BLaER1 (cell line): ENCODE data around the gene HYAL2.
"Not testable (repeated sequence)": the region's sequence is repeated elsewhere in the genome, so short reads cannot be mapped to it uniquely, and the experiment has no call there.

Experiments used
- H3K27ac ChIP-seq: shearing (Covaris generic); formaldehyde crosslinking; 2 replicates; pipeline ENCODE4 v1.8.1; 2022
- H3K27me3 ChIP-seq: shearing (Covaris generic); formaldehyde crosslinking; 2 replicates; pipeline ENCODE4 v1.8.1; 2022
- H3K36me3 ChIP-seq: shearing (Covaris generic); formaldehyde crosslinking; 2 replicates; pipeline ENCODE4 v1.8.1; 2022
- H3K4me1 ChIP-seq: shearing (Covaris generic); formaldehyde crosslinking; 2 replicates; pipeline ENCODE4 v1.8.1; 2022
- H3K4me2 ChIP-seq: shearing (Covaris generic); formaldehyde crosslinking; 2 replicates; pipeline ENCODE4 v1.8.1; 2022
- H3K4me3 ChIP-seq: shearing (Covaris generic); formaldehyde crosslinking; 2 replicates; pipeline ENCODE4 v1.8.1; 2022
- H3K9ac ChIP-seq: shearing (Covaris generic); formaldehyde crosslinking; 2 replicates; pipeline ENCODE4 v1.8.1; 2022
- H3K9me3 ChIP-seq: shearing (Covaris generic); formaldehyde crosslinking; 2 replicates; pipeline ENCODE4 v1.8.1; 2022
- H4K20me1 ChIP-seq: shearing (Covaris generic); formaldehyde crosslinking; 2 replicates; pipeline ENCODE4 v1.8.1; 2022
- Cebpa-rat ChIP-seq: shearing (Covaris generic); IDR thresholded peaks from 2 replicates; pipeline ENCODE4 v1.8.1; 2022

Gene HYAL2

DNA sequence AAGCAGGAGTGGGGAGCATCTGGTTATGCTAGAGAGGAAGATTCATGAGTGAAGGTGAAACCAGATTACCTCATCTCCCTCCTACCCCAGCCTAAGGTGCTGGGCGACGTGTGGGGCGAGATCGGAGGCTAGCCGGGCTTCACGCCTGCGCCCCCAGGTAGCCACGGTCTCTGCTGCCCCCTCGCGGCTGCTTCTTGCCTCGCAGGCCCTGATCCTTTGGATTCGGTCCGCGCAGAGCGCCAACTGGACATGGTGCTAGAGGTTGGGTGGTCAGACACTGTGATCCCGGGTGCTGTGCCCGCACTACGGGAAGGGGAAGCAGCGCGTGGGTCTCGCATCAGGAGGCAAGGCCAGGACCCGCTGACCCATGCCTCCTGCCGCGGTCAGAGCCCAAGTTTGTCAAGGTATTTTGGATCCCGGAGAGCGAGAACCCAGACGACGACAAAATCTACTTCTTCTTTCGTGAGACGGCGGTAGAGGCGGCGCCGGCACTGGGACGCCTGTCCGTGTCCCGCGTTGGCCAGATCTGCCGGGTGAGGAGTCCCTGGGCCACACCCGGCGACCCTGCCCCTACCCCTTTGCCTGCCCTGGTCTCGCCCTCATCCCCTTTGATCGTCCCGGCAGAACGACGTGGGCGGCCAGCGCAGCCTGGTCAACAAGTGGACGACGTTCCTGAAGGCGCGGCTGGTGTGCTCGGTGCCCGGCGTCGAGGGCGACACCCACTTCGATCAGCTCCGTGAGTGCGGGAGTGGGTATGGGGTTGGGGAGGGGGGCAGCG lies 49.4 kb downstream of the HYAL2 start:
- TF ChIP-seq Cebpa-rat, result no peak
- Histone ChIP-seq H3K9ac (no peak overlapping the region), H3K27ac (no peak overlapping the region), H3K9me3 (no peaks in the 10 kb centered on the region), H4K20me1 (peaks cover 37% of the 10 kb centered on the region), H3K4me3 (peak overlapping the region; percentile 30; the same call in 1 of the 2 replicates), H3K27me3 (peaks cover 67% of the 10 kb centered on the region), H3K4me2 (peak overlapping the region; percentile 66), H3K36me3 (no peaks in the 10 kb centered on the region), H3K4me1 (peaks cover 63% of the 10 kb centered on the region)

GRCh38 chr3:50272538-50272910 lies 50.0 kb downstream of the HYAL2 start:
- H3K27me3 ChIP-seq, result peaks cover 67% of the 10 kb centered on the region
- not testable (repeated sequence) for H3K36me3 ChIP-seq, H3K4me3 ChIP-seq, H3K9me3 ChIP-seq, H3K27ac ChIP-seq, H3K9ac ChIP-seq
- peaks cover 67% of the 10 kb centered on the region for H3K4me1 ChIP-seq
- peak overlapping the region; percentile 66 for H3K4me2 ChIP-seq
- H4K20me1 ChIP-seq, result peaks cover 35% of the 10 kb centered on the region

DNA sequence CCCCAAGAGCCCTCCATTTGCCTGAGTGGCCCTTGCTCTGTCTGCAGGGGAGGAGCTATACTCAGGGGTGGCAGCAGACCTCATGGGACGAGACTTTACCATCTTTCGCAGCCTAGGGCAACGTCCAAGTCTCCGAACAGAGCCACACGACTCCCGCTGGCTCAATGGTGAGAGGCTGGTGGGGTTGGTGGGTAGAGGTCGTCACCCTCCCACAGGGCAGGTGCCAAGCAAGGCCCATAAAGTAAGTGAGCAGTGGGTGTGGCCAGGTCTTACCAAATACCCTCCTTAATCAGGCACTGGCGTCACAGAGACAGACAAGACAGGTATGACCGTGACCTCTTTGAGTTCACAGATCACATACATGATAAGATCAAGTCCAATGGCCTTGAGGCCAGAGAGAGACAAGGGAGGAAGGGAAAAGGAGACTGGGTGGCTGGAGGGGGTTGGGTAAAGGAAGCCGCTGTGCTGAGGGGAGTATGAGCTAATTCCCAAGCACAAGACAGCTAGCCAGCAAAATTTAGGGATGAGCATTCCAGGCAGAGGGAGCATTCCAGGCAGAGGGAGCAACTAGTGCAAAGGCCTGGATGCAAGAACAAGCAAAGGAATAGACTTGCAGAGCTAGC lies 51.1 kb downstream of the HYAL2 start:
- Histone ChIP-seq H3K36me3 (no peaks in the 10 kb centered on the region), H4K20me1 (peaks cover 24% of the 10 kb centered on the region), H3K4me1 (peaks cover 69% of the 10 kb centered on the region), H3K9me3 (no peaks in the 10 kb centered on the region), H3K4me2 (no peak overlapping the region), H3K4me3 (no peak overlapping the region), H3K9ac (0 out of 2 replicates have a peak overlapping the region, but pooled peaks have one; percentile 19), H3K27ac (no peak overlapping the region), H3K27me3 (peaks cover 67% of the 10 kb centered on the region)
- no peak for TF ChIP-seq Cebpa-rat

DNA sequence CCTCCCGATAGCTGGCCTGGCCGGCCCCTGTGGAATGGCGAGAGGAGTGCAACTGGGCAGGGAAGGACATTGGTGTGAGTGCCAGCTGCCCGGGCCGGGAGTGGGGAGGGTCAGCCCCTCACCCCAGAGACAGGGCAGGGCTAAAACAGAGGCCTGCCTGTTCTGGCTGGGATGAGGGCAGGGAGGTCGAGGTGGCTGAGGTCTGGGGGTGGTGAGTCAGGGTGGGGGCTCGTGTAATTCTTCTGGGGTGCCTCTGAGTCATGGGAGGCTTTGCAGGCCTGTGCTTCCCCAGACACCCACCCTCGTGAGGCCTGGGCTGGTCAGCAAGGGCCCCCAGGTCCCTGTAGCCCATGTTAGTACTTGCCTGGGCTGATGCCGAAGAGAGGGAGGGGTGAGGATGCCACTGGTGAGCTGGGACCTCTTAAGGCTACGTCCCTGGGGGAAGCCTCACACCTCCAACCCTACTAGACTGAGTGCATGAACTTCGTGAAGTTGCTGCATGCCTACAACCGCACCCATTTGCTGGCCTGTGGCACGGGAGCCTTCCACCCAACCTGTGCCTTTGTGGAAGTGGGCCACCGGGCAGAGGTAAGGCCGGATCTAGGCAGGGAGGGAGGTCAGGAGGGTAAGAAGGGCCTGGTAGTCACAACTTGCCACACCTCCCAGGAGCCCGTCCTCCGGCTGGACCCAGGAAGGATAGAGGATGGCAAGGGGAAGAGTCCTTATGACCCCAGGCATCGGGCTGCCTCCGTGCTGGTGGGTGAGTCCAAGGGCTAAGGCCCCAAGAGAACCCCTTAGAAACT lies 51.9 kb downstream of the HYAL2 start:
- H3K36me3 ChIP-seq, result no peaks in the 10 kb centered on the region
- H4K20me1 ChIP-seq, result peaks cover 18% of the 10 kb centered on the region
- peak overlapping the region; percentile 19; the same call in 1 of the 2 replicates for H3K9ac ChIP-seq
- H3K4me2 ChIP-seq, result peak overlapping the region; percentile 9; the same call in 1 of the 2 replicates
- H3K27ac ChIP-seq, result no peak overlapping the region
- TF ChIP-seq Cebpa-rat, result no peak
- H3K4me1 ChIP-seq, result peaks cover 62% of the 10 kb centered on the region
- H3K27me3 ChIP-seq, result peaks cover 65% of the 10 kb centered on the region
- H3K9me3 ChIP-seq, result no peaks in the 10 kb centered on the region
- no peak overlapping the region for H3K4me3 ChIP-seq

DNA sequence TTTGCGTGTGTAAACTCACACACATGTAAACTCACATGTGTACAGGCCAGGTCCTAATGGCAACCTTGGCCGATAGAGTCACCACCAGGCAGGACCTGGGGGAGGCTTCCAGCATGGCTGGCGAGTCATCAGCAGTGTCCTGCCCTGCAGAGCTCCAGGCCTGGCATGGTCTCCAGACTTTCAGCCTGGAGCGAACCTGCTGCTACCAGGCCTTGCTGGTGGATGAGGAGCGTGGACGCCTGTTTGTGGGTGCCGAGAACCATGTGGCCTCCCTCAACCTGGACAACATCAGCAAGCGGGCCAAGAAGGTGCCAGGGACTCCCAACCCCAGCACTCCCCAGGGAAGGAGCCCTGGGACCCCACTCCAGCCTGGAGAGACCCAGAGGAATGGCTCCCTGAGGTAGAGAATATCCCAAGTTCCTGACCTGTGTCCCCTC lies 52.5 kb downstream of the HYAL2 start:
- Histone ChIP-seq H3K27ac (no peak overlapping the region), H3K4me2 (no peak overlapping the region), H3K27me3 (peaks cover 59% of the 10 kb centered on the region), H3K4me3 (no peak overlapping the region), H4K20me1 (peaks cover 12% of the 10 kb centered on the region), H3K9me3 (no peaks in the 10 kb centered on the region), H3K36me3 (no peaks in the 10 kb centered on the region), H3K4me1 (peaks cover 62% of the 10 kb centered on the region), H3K9ac (no peak overlapping the region)
- no peak for TF ChIP-seq Cebpa-rat

- no peaks in the 10 kb centered on the region for H3K9me3 ChIP-seq
- no peak overlapping the region for H3K4me3 ChIP-seq
- H3K4me2 ChIP-seq, result peak overlapping the region; percentile 50
- H4K20me1 ChIP-seq, result peaks cover 11% of the 10 kb centered on the region
- H3K36me3 ChIP-seq, result no peaks in the 10 kb centered on the region
- H3K27ac ChIP-seq, result no peak overlapping the region
- TF ChIP-seq Cebpa-rat, result no peak
- peak overlapping the region; percentile 32; the same call in 1 of the 2 replicates for H3K9ac ChIP-seq
- H3K4me1 ChIP-seq, result peaks cover 64% of the 10 kb centered on the region
- H3K27me3 ChIP-seq, result peaks cover 53% of the 10 kb centered on the region
These were observed 53.1 kb downstream of the HYAL2 start for GRCh38 chr3:50269460-50269859.

DNA sequence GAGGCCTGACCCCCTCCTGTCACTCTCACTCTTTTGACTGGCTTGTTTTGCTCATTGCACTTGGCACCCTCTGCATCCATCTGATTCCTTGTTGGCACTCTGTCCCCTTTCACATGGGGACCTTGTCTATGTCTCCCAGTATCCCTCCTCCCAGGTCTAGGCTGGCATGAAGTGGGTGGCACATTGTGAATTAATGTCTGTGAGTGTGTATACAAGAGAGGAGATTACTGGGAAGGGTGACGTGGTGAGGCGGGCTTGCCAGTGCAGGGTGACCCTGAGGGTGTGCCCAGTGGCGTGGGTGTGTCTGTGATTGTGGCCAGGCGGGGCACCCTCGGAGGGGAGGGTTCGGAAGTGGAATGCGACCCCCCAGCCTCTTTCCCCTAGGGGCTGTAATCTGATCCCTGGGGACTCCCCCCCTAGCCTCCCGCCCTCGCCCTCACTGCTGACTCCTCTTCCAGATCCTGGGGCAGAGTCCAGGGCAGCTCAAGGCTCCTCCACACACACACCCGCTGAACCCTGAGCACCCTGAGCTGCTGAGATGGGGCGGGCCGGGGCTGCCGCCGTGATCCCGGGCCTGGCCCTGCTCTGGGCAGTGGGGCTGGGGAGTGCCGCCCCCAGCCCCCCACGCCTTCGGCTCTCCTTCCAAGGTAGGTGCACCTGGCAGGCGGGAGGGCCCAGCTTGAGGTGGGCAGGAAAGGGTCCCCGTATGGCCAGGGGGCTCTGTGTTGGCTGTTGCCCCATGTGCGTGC lies 53.7 kb downstream of the HYAL2 start, which contains the start of gene SEMA3B:
SEMA3B (plus strand) TSS at position 445 of the 749 bp plus-strand sequence; CDS start at position 539, 94 bp downstream.
- Histone ChIP-seq H3K4me3 (no peak within 1 kb of the TSS), H3K4me1 (peaks cover 70% of the 10 kb centered on the region)

GRCh38 chr3:50268276-50268675 lies 54.3 kb downstream of the HYAL2 start:
- peak overlapping the region; percentile 54 for H3K4me2 ChIP-seq
- H3K4me1 ChIP-seq, result peaks cover 69% of the 10 kb centered on the region
- peaks cover 2% of the 10 kb centered on the region for H4K20me1 ChIP-seq
- no peaks in the 10 kb centered on the region for H3K36me3 ChIP-seq
- no peak overlapping the region for H3K4me3 ChIP-seq
- H3K27ac ChIP-seq, result no peak overlapping the region
- H3K9me3 ChIP-seq, result no peaks in the 10 kb centered on the region
- TF ChIP-seq Cebpa-rat, result no peak
- peaks cover 41% of the 10 kb centered on the region for H3K27me3 ChIP-seq
- H3K9ac ChIP-seq, result no peak overlapping the region

More for the DNA sequence above, 53.7 kb downstream of the HYAL2 start, which contains the start of gene SEMA3B:
- H3K9ac ChIP-seq, result peak within 1 kb of the TSS; percentile 32; the same call in 1 of the 2 replicates
- no peak within 1 kb of the TSS for H3K27ac ChIP-seq
- no peak for TF ChIP-seq Cebpa-rat
- H3K4me2 ChIP-seq, result peak within 1 kb of the TSS; percentile 54
- H3K27me3 ChIP-seq, result peaks cover 47% of the 10 kb centered on the region
- H3K36me3 ChIP-seq, result no peaks in the 10 kb centered on the region
- H4K20me1 ChIP-seq, result peaks cover 8% of the 10 kb centered on the region
- no peaks in the 10 kb centered on the region for H3K9me3 ChIP-seq
